ENCODE measurements around the gene SEC24C. TPM values are rescaled to one million over a fixed set of nuclear protein-coding genes. Genes with fewer than 3 reads are reported as not detected.

The SEC24C gene
- total and polyA plus RNA-seq, 8 donors = 59.9 to 88.1 (median 64.9) TPM

GRCh38 chr10:73758704-73759511, 14.7 kb downstream of the SEC24C start:
- DNase-seq (no peak), ATAC-seq (peak; percentile 72)
- H3K27ac ChIP-seq = peak overlapping the region; percentile 69 to 78
- peaks cover 4 to 82% of the 10 kb centered on the region in 2 donors for H3K36me3 ChIP-seq
- TF ChIP-seq CTCF (IDR thresholded peaks at IDR 0.05) = no peak
- H3K9me3 ChIP-seq = no peaks in the 10 kb centered on the region
- intact Hi-C loops (cut with DNase I) = no loop called here
- H3K4me1 ChIP-seq = peaks cover 0 to 7% of the 10 kb centered on the region in 2 donors
- H3K27me3 ChIP-seq = no peaks in the 10 kb centered on the region
- no peak overlapping the region for H3K4me3 ChIP-seq

GRCh38 chr10:73759512-73760115, 15.4 kb downstream of the SEC24C start:
- Histone ChIP-seq H3K4me1 (peaks cover 0 to 7% of the 10 kb centered on the region in 2 donors), H3K4me3 (no peak overlapping the region), H3K27ac (peak overlapping the region; percentile 69 to 78), H3K9me3 (no peaks in the 10 kb centered on the region), H3K27me3 (no peaks in the 10 kb centered on the region), H3K36me3 (peaks cover 4 to 82% of the 10 kb centered on the region in 2 donors)
- intact Hi-C loops (cut with DNase I) = no loop called here
- no peak for TF ChIP-seq CTCF (IDR thresholded peaks at IDR 0.05)
- DNase-seq (peak in 3 of 4 donors; percentile 69 to 85 (median 73)), ATAC-seq (peak; percentile 97)

GRCh38 chr10:73761781-73762180, 17.6 kb downstream of the SEC24C start:
- ATAC-seq = no peak
- no peaks in the 10 kb centered on the region for H3K9me3 ChIP-seq
- H3K27ac ChIP-seq = no peak overlapping the region
- intact Hi-C loops (cut with DNase I) = no loop called here
- TF ChIP-seq CTCF (IDR thresholded peaks at IDR 0.05) = no peak
- H3K27me3 ChIP-seq = no peaks in the 10 kb centered on the region
- peaks cover 4 to 85% of the 10 kb centered on the region in 2 donors for H3K36me3 ChIP-seq
- no peak overlapping the region for H3K4me3 ChIP-seq
- peak in 1 of 4 donors; percentile 42 for DNase-seq
- H3K4me1 ChIP-seq = peaks cover 0 to 7% of the 10 kb centered on the region in 2 donors

GRCh38 chr10:73762915-73763314, 18.7 kb downstream of the SEC24C start:
- no peak for TF ChIP-seq CTCF (IDR thresholded peaks at IDR 0.05)
- DNase-seq (no peak), ATAC-seq (no peak)
- Histone ChIP-seq H3K4me3 (no peak overlapping the region), H3K27ac (no peak overlapping the region), H3K9me3 (no peaks in the 10 kb centered on the region), H3K36me3 (peaks cover 7 to 93% of the 10 kb centered on the region in 2 donors), H3K4me1 (peaks cover 0 to 7% of the 10 kb centered on the region in 2 donors), H3K27me3 (no peaks in the 10 kb centered on the region)
- intact Hi-C loops (cut with DNase I) = no loop called here

GRCh38 chr10:73763343-73763742, 19.2 kb downstream of the SEC24C start:
- Histone ChIP-seq H3K4me1 (peaks cover 0 to 7% of the 10 kb centered on the region in 2 donors), H3K9me3 (no peaks in the 10 kb centered on the region), H3K27ac (no peak overlapping the region), H3K36me3 (peaks cover 7 to 97% of the 10 kb centered on the region in 2 donors), H3K4me3 (no peak overlapping the region), H3K27me3 (no peaks in the 10 kb centered on the region)
- intact Hi-C loops (cut with DNase I) = no loop called here
- ATAC-seq (no peak), DNase-seq (no peak)
- TF ChIP-seq CTCF (IDR thresholded peaks at IDR 0.05) = no peak
